ENCODE data around the gene NTM.

DNA sequence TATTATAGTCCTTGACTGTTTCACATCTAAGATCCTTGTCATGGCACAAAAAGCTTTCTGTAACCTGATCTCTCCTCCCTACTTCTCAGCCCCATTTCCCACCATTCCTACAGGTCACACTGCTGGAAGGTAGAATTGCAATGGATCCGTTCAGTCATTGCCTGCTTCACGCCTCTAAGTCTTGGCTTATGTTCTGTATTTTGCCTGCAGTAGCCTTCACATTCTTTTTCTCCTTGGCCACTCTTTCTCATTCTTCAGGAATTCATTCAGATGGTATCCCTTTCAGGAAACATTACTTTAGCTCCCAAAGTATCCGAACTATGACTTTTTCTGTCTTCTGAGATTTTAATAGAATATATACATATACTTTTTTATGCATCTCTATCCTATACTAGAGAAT is 731.5 kb downstream of the NTM start:
- TF ChIP-seq, protein P1, sequence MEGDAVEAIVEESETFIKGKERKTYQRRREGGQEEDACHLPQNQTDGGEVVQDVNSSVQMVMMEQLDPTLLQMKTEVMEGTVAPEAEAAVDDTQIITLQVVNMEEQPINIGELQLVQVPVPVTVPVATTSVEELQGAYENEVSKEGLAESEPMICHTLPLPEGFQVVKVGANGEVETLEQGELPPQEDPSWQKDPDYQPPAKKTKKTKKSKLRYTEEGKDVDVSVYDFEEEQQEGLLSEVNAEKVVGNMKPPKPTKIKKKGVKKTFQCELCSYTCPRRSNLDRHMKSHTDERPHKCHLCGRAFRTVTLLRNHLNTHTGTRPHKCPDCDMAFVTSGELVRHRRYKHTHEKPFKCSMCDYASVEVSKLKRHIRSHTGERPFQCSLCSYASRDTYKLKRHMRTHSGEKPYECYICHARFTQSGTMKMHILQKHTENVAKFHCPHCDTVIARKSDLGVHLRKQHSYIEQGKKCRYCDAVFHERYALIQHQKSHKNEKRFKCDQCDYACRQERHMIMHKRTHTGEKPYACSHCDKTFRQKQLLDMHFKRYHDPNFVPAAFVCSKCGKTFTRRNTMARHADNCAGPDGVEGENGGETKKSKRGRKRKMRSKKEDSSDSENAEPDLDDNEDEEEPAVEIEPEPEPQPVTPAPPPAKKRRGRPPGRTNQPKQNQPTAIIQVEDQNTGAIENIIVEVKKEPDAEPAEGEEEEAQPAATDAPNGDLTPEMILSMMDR (conservative IDR thresholded peaks at IDR 0.05) = no peak
- TF ChIP-seq ZFX (IDR thresholded peaks at IDR 0.05) = no peak

Data from C4-2B (cell line).